Stimulated activated CD4-positive, alpha-beta T cell treated with anti-CD3 and anti-CD28 coated beads, Interleukin-2, amount 100 ng/mL, for 4 hours (primary cell): ENCODE results near the gene DHCR24.
"Not testable (repeated sequence)": the region's sequence is repeated elsewhere in the genome, so short reads cannot be mapped to it uniquely, and the experiment has no call there.

Experiments used
- DNase-seq: peaks from one replicate; pipeline ENCODE4 v3.0.0-alpha.2; 2020; ENCODE audit warnings: low read depth

The DHCR24 gene, protein sequence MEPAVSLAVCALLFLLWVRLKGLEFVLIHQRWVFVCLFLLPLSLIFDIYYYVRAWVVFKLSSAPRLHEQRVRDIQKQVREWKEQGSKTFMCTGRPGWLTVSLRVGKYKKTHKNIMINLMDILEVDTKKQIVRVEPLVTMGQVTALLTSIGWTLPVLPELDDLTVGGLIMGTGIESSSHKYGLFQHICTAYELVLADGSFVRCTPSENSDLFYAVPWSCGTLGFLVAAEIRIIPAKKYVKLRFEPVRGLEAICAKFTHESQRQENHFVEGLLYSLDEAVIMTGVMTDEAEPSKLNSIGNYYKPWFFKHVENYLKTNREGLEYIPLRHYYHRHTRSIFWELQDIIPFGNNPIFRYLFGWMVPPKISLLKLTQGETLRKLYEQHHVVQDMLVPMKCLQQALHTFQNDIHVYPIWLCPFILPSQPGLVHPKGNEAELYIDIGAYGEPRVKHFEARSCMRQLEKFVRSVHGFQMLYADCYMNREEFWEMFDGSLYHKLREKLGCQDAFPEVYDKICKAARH

DNA sequence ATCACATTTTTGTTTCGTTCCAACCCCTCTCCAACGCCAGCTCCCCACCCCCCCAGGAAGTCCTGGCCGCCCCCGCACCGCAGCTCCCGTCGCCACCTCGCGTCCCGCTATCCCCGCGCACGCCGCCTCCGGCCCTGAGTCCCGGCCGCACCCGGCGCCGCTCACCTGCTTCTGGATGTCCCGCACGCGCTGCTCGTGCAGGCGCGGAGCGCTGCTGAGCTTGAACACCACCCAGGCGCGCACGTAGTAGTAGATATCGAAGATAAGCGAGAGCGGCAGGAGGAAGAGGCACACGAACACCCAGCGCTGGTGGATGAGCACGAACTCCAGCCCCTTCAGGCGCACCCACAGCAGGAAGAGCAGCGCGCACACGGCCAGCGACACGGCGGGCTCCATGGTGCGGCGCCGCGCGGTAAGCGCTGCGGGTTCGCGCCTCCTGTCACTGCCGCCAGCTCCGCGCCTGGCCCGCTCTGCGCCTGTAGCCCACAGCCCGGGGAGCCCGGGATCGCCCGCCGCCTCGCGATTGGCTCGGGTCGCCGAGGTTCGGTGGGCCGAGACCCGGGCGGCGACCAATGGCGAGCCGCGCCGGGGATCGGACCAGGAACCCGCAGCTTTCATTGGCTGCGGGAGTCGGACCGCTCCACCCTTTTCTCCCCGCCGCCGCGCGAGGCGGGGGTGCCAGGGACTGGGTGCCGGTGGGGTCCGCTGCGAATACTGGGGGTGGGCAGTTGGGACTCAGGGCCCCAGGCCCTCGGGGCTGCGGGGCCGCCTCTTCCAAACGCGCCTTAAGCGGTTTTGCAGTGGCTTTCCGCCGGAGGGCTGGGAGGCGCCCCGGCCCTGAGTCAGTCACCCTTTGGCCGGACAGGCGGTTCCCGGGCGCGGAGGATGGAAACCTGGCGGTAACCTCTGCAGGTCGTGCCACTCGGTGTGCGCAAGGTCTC lies at the start of gene DHCR24:
TSS of gene DHCR24 (minus strand) at position 472 of the 941 bp plus-strand sequence. CDS start at position 396, 76 bp downstream.
- peak; percentile 64 for DNase-seq

DNA sequence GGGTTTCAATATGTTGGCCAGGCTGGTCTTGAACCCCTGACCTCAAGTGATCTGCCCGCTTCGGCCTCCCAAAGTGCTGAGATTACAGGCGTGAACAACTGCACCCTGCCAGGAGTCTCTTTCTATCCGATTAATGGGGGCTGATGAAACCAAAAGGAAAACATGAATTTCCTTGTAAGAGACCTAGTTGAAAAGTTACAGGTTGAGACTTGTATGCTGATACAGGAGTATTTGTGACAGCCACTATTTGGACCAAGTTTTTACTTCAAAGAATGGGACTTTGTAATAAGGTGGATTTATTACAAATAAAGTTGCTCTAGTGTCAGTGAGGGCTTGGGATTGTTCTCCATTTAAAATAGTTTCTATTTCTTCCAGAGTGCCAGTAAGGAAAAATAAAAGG lies 49.8 kb upstream of the DHCR24 start:
- DNase-seq, result no peak

DNA sequence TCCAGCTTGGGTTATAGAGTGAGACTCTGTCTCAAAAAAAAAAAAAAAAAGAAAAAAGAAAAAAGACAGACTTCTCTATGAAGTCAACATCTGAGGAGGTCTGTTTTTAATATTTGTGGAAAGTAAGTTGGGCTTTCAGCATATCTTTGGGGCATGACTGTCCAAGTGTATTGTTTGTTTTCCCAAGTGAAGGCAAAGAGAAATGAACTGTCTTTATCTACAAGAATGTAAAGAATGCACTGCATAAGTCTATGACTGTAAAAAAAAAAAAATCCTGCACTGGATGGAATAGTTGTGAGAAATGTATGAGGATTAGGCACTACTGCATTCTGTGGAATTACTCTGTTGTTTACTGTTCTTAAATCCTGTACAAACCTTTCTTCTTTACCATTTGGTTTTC lies 47.9 kb upstream of the DHCR24 start:
- no peak for DNase-seq

GRCh38 chr1:54934081-54934480 lies 47.1 kb upstream of the DHCR24 start:
- DNase-seq, result not testable (repeated sequence)

GRCh38 chr1:54931275-54931840 lies 44.4 kb upstream of the DHCR24 start:
- DNase-seq, result no peak

DNA sequence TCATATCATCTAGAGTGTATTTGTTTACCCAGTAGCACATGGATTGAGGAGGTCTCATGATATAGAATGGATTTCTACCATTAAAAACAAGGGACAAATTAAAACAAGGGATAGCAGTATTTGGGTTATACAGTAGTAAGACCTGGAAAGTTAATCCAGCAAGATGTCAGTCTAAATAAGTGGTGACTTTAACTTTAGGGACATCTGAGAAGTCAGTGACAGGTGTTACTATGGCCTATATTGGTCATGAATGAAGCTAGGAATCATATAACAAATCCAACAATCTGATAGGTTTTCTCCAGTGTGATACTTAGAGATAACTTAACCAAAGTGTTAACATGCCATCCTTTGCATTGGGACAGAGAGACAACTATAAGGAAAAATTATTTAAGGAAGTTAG lies 42.7 kb upstream of the DHCR24 start:
- no peak for DNase-seq

- no peak for DNase-seq
Observed at GRCh38 chr1:54928327-54928726, 41.3 kb upstream of the DHCR24 start.

DNA sequence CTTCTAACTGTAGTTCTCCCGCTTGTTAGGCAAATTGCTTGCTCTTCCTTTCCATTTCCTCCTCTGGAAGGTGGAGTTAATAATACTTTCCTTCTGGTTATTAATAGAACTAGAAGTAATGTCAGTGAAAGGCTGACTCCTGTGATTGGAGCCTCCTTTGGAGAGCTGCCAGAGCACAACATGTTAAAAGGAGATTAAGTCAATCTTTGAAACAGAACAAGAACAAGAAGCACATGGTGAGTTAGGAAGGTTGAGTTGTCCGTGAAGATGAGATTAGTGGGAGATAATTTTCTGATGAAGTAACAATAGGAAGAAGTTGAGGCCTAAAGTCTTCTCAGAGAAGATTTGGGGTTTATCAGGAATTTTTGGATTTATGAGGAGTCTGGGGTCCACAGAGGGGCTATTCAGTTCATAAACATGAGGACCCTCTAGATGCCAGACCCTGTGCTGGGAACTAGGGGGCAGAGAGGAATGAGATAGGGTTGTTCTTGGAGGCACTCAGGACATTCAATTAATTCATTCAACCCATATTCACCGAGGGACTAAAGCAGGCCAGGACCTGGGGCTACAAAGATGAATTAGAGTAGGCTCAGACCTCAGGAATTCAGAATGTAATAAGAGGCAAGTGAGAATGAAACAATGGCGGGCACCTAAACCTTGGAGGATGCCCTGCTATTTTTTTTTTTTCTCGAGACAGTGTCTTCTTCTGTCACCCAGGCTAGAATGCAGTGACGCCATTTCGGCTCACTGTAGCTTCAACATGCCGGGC lies 40.7 kb upstream of the DHCR24 start:
- DNase-seq, result no peak

DNA sequence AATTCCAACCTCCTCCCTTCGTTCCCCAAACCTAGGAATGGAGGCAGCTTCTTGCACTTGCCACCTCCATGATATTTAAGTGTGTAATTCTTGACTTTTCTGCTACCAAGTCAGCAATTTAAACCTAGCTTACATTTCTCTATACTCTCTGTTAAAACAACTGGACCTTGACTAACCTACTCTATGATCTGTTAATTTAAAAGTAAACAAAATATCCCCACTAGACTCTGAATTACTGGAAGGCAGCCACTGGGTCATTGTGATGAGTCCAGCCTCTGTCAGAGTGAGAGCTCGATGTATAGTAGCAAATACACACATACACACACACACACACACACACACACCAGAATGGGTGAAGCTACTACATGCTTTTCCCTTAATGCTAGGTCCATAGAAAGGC lies 40.0 kb upstream of the DHCR24 start:
- DNase-seq, result no peak

DNA sequence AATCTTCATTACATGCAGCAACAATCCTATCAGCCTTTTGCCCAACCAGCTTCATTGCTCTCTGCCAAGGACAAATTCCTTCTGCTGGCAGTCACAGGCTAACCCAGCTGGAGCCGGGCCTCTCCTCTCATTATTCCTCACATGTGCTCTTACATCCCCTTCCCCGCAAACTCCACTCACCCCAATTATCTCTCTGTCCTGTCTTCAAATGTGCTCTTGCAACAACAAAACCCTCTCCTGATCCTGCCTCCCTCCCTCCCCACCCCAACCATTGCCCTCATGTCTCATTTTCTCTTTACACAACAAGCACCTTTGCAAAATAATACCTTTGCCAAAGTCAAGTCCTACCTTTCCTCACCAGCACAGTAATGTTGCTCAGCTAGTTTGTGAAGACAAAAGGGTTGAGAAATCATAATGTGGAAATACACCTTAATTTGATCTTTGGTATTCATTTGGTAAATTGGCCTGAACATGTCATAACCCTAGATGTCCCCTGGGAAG lies 36.0 kb upstream of the DHCR24 start:
- DNase-seq, result no peak

- DNase-seq, result no peak
Observed at GRCh38 chr1:54922040-54922761, 35.2 kb upstream of the DHCR24 start.

DNA sequence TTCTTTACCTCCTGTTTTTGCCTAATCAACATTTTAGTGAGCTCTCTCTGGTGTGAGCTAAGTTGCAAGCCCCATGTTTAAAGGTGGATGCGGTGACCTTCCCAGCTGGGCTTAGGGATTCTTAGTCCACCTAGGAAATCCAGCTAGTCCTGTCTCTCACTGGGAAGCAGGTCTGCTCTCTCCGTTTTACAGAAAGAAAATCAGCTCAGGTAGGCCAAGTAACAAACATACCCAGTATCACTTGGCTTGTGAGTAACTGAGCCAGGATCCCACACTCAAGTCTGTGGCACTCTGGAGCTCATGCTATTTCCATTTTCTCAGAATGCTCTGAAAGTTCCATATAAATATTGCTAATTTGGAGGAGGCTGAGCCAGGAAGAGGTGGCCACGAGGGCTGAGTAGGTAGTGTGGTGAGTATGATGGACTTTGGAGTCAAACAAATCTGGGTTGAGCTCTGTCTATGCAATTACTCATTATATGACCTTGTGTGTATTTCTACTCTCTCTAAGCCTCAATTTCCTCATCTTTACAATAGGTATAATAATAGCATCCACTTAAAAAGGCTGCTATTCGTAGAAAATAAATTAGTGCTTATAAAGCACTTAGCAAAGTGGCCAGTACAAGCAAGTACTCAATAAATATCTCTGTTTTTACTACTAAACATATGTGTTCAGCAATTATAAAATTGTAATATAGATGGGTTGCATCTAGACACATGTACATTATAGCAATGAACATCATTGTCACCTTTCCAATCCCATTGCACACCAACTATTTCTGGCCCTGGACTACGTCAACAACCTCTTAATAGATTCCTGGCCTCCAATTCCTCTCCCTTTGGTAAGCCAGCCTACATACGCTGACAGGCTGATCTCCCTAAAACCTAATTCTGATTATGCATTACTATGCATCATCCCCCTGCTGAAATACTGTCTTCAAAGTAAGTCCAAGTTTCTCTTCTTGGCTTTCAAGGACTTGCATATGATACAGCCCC lies 32.7 kb upstream of the DHCR24 start:
- no peak for DNase-seq

DNA sequence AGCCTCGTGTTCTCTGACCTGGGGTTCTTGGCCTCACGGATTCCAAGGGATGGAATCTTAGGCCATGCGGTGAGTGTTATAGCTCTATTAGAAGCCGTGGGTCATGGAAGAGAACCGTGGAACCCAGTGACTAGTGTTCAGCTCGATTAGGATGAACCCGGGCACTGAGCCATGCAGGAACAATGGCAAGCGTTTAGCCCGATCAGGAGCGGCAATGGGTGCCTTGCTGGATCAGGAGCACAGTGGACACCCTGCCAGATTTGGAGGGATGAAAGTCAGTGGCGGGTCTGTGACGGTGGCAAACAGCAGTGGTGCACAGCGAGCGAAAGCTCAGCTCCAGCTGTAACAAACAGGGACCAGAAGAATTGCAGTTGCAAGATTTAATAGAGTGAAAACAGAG lies 24.1 kb upstream of the DHCR24 start:
- not testable (repeated sequence) for DNase-seq

DNA sequence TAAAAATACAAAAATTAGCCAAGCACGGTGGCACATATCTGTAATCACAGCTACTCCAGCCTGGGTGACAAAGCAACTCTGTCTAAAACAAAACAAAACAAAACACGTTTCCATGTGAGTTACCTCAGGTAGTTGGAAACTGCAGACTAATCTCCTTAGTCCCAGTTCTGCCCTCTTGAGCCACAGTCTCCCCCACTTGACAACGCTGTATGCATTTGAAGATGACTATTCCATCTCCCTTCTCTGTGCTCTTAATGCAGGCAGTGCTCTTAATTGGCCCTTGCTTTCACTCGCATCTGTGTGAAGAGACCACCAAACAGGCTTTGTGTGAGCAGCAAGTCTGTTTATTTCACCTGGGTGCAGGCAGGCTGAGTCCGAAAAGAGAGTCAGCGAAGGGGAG lies 19.6 kb upstream of the DHCR24 start:
- no peak for DNase-seq

DNA sequence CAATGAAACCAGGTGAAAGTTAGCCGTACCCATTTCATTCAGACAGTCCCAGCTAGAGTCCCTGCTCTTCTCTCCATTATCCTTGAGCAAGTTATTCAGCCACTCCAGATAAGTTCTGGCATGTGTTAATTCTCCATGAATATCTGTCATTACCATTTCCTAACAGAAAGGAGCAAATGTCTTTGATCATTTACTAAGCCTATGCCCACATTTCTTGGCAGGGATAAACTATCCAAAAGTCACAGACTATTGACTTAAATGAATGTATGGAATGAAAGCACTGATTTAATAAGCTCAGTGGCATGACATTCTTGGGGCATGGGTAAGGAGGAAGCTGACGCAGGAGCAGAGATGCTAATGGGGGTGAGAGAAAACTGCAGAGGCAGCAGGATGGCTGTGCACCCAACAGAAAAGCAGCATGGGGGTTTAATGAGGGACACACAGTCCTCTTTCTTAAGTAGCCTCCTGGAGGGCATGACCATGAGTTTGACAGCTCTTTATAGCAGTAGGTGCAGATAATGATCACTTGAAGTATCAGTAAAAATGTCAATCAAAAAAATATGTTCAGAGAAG lies 17.6 kb upstream of the DHCR24 start:
- DNase-seq, result no peak

DNA sequence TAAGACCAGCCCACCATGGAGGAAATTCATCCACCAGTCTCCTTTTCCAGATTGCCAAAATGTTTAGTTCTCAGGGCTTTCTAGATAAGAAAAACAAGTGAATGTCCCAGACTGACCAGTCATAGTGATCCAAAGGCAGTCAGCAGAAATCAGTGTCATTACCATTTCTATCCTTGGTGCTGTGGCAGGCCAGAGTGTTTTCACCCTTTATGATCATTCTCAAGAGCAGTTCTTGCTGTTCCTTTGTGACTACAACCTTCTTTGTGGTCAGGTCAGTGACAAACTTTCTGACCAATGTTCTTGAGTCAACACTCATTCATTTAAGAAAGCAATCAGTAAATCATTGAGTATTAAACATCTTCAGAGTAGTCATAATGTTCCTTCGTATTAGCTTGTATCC lies 7.3 kb upstream of the DHCR24 start:
- no peak for DNase-seq

DNA sequence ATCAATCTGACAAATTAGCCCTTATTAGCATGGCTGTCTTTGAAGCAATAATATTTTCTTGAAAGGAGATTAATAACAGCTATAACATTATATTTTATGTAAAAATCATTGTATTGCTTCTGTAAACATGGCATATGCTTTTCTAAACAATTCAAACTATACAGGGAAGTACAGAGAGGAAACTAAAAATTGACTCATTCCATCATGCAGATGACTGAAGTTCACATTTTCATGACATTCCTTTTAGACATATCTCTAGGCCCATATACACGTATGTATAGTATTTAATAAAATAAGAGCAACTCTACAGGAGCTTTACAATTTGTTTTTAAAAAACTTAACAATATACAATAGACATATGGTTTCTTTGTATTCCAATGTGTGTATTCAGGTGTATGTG lies 5.6 kb upstream of the DHCR24 start:
- DNase-seq, result no peak

DNA sequence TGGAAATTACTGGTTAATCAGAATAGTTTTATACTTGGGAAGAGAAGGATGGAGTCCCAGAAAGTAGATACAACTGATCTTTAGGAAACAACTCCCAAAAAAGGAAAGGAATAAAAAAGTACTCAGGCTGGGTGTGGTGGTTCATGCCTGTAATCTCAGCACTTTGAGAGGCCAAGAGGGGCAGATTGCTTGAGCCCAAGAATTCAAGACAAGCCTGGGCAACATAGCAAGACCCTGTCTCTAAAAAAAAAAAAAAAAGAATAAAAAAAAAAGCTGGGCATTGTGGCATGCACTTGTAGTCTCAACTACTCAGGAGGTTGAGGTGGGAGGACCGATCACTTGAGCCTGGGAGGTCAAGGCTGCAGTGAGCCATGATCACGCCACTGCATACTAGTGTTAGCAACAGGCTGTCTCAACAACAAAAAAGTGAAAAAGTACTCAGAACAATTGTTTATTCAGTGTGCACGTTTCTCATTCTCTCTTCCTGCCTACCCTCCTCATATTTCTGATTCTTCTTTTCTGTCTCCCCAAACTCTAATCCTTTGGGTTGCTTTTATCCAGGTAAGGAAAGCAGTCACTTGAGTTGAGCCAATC lies 2.2 kb upstream of the DHCR24 start:
- no peak for DNase-seq
